Tibial nerve (tissue), 4 donors: Measurements from ENCODE around the gene SMIM3. TPM values are rescaled to one million over a fixed set of nuclear protein-coding genes. Genes with fewer than 3 reads are reported as not detected.

Experiments used
- DNase-seq, 2 donors: peaks; one replicate each; pipeline ENCODE4 v3.0.0-alpha.2; 2019; ENCODE audit warnings: low spot score in 2 of 2
- H3K27ac ChIP-seq, 4 donors: fragments of 200-600 bp; sonication (generic) in 3 of 4; one replicate each; pipeline ENCODE4 v1.5.1; 2017 to 2019; ENCODE audit warnings: mild to moderate bottlenecking in 1 of 4
- H3K27me3 ChIP-seq, 2 donors: fragments of 200-600 bp; sonication (generic) in 1 of 2; one replicate each; pipeline versions ENCODE4 v1.5.1 to v1.6.0; 2017 to 2019
- H3K36me3 ChIP-seq, 3 donors: fragments of 200-600 bp; sonication (generic); one replicate each; pipeline ENCODE4 v1.5.1; 2018 to 2019
- H3K4me1 ChIP-seq, 4 donors: fragments of 200-600 bp; sonication (generic) in 3 of 4; one replicate each; pipeline ENCODE4 v1.5.1; 2017 to 2019
- H3K4me3 ChIP-seq, 4 donors: fragments of 200-600 bp; sonication (generic) in 3 of 4; one replicate each; pipeline ENCODE4 v1.5.1; 2017 to 2019; ENCODE audit warnings: mild to moderate bottlenecking in 1 of 4, moderate library complexity in 1 of 4
- H3K9me3 ChIP-seq, 4 donors: fragments of 200-600 bp; sonication (generic) in 3 of 4; one replicate each; pipeline ENCODE4 v1.5.1; 2017 to 2019
- CTCF ChIP-seq, 5 experiments: fragments of 200-600 bp in 3 of 5; fragments of 450-650 bp in 2 of 5; sonication (generic) in 3 of 5; IDR thresholded peaks; one replicate each; pipeline ENCODE4 v1.5.1; 2016 to 2019; ENCODE audit warnings: antibody characterized with exemption in 5 of 5, mild to moderate bottlenecking in 3 of 5, moderate library complexity in 2 of 5
- EP300 ChIP-seq, 2 donors: sonication (generic); formaldehyde crosslinking; IDR thresholded peaks; one replicate each; pipeline ENCODE4 v1.6.1; 2017; ENCODE audit warnings: antibody characterized with exemption in 2 of 2, mild to moderate bottlenecking in 1 of 2
- POLR2A ChIP-seq, 2 donors: fragments of 450-650 bp; IDR thresholded peaks; one replicate each; pipeline ENCODE4 v1.6.1; 2017; ENCODE audit warnings: antibody characterized with exemption in 2 of 2, mild to moderate bottlenecking in 2 of 2, moderate library complexity in 2 of 2
- WGBS, 2 donors: methylation state at CpG; one replicate each; pipeline ENCODE4 v1.1.5; 2018; 5-methylcytosine and 5-hydroxymethylcytosine counted together
- total RNA-seq, 4 donors: library from RNA; depleted of rRNA; stranded (reverse); fragments of >200 nt; gene quantifications; one replicate each; pipeline ENCODE4 v1.1.0, GENCODE V29; 2016

SMIM3 gene
- 10 to 100 TPM; 33.0 to 54.3 (median 38.3) TPM for total RNA-seq

GRCh38 chr5:150778517-150779396 is at the start of gene SMIM3:
TSS of gene SMIM3 (plus strand) at chr5:150778757. CDS start at chr5:150795441, 16,684 bp downstream.
- DNase-seq: peak; percentile 67 to 70
- Histone ChIP-seq H3K4me1 (peaks cover 0 to 56% (median 45%) of the 10 kb centered on the region in 4 donors), H3K27me3 (no peaks in the 10 kb centered on the region), H3K9me3 (no peaks in the 10 kb centered on the region), H3K27ac (peak within 1 kb of the TSS; percentile 79 to 96 (median 93)), H3K4me3 (peak within 1 kb of the TSS; percentile 53 to 89 (median 72)), H3K36me3 (no peaks in the 10 kb centered on the region)
- WGBS, 2 donors: 0 to 2% methylated on average over 46 to 59 of the region's 59 CpGs
- peak in 4 of 5 experiments; percentile 23 to 43 (median 28) for TF ChIP-seq CTCF (IDR thresholded peaks at IDR 0.05)
- peak; percentile 46 to 71 for TF ChIP-seq EP300 (IDR thresholded peaks at IDR 0.05)
- peak in 1 of 2 donors; percentile 54 for TF ChIP-seq POLR2A (IDR thresholded peaks at IDR 0.05)

GRCh38 chr5:150729859-150730258 is 48.7 kb upstream of the SMIM3 start:
- Histone ChIP-seq H3K27ac (no peak overlapping the region), H3K36me3 (peaks cover 3 to 94% (median 11%) of the 10 kb centered on the region in 3 donors)

DNA sequence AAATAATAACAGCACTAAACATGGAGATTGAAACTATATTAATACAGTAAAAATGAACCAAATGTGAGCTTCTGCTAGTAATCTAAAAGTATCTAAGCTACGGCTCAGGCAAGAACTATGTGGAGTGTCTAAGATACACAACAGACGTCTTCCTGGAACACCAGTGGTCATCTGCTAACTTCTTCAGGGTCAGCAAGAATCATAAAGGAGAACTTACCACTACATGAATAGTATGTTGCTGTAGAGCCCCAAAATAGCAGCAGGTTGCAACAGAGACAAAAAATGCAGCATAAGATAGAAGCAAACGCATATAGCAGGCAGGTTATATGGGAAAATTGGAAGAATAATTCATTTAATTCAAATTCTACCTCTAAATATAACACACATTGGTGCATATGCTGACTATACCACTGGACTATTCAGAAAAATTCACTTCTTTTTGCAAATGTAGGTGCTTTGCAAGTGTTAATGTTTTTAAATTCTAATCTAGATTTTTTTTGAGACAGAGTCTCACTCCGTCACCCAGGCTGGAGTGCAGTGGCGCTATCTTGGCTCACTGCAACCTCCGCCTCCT is 46.8 kb upstream of the SMIM3 start:
- peaks cover 0 to 4% (median 0%) of the 10 kb centered on the region in 4 donors for H3K9me3 ChIP-seq
- DNase-seq: peak in 1 of 2 donors; percentile 55
- no peaks in the 10 kb centered on the region for H3K27me3 ChIP-seq
- H3K27ac ChIP-seq: peak overlapping the region in 2 of 4 donors; percentile 12 to 44
- TF ChIP-seq POLR2A (IDR thresholded peaks at IDR 0.05): no peak
- peak in 1 of 2 donors; percentile 68 for TF ChIP-seq EP300 (IDR thresholded peaks at IDR 0.05)
- H3K4me1 ChIP-seq: no peaks in the 10 kb centered on the region
- WGBS, 2 donors: 77 to 85% methylated on average over 6 of the region's 6 CpGs
- H3K4me3 ChIP-seq: no peak overlapping the region
- H3K36me3 ChIP-seq: peaks cover 3 to 88% (median 19%) of the 10 kb centered on the region in 3 donors

More at GRCh38 chr5:150729859-150730258, 48.7 kb upstream of the SMIM3 start:
- Histone ChIP-seq H3K27me3 (no peaks in the 10 kb centered on the region), H3K9me3 (no peaks in the 10 kb centered on the region), H3K4me3 (no peak overlapping the region), H3K4me1 (no peaks in the 10 kb centered on the region)
- TF ChIP-seq POLR2A (IDR thresholded peaks at IDR 0.05) (no peak), EP300 (IDR thresholded peaks at IDR 0.05) (no peak), CTCF (IDR thresholded peaks at IDR 0.05) (no peak)
- no peak for DNase-seq
- WGBS, 2 donors: 94 to 96% methylated on average over 4 of the region's 4 CpGs

GRCh38 chr5:150734579-150735384 is 43.8 kb upstream of the SMIM3 start:
- Histone ChIP-seq H3K9me3 (peaks cover 0 to 4% (median 0%) of the 10 kb centered on the region in 4 donors), H3K27me3 (no peaks in the 10 kb centered on the region), H3K27ac (peak overlapping the region in 2 of 4 donors; percentile 13 to 47), H3K4me1 (no peaks in the 10 kb centered on the region), H3K36me3 (peaks cover 3 to 69% (median 17%) of the 10 kb centered on the region in 3 donors), H3K4me3 (no peak overlapping the region)
- DNase-seq: peak in 1 of 2 donors; percentile 33
- 89 to 93% methylated on average over 7 of the region's 7 CpGs for WGBS, 2 donors
- peak in 1 of 2 donors; percentile 50 for TF ChIP-seq EP300 (IDR thresholded peaks at IDR 0.05)
- no peak for TF ChIP-seq POLR2A (IDR thresholded peaks at IDR 0.05)

GRCh38 chr5:150738862-150739261 is 39.7 kb upstream of the SMIM3 start:
- H3K4me3 ChIP-seq: no peak overlapping the region
- 96% methylated on average over 7 of the region's 7 CpGs for WGBS, 2 donors
- TF ChIP-seq EP300 (IDR thresholded peaks at IDR 0.05): no peak
- TF ChIP-seq CTCF (IDR thresholded peaks at IDR 0.05): no peak
- TF ChIP-seq POLR2A (IDR thresholded peaks at IDR 0.05): no peak

More at GRCh38 chr5:150738862-150739261, 39.7 kb upstream of the SMIM3 start:
- Histone ChIP-seq H3K27me3 (no peaks in the 10 kb centered on the region), H3K36me3 (peaks cover 0 to 59% (median 8%) of the 10 kb centered on the region in 3 donors), H3K4me1 (no peaks in the 10 kb centered on the region), H3K9me3 (peaks cover 0 to 4% (median 0%) of the 10 kb centered on the region in 4 donors), H3K27ac (no peak overlapping the region)
- no peak for DNase-seq
